Measurements from ENCODE around the gene KCNE1.

KCNE1 gene

GRCh38 chr21:34535886-34536285 lies 23.9 kb upstream of the KCNE1 start:
- no peak for DNase-seq (ENCODE audit: low read depth)

GRCh38 chr21:34534522-34534921 lies 22.5 kb upstream of the KCNE1 start:
- DNase-seq (ENCODE audit: low read depth): peak; percentile 77

DNA sequence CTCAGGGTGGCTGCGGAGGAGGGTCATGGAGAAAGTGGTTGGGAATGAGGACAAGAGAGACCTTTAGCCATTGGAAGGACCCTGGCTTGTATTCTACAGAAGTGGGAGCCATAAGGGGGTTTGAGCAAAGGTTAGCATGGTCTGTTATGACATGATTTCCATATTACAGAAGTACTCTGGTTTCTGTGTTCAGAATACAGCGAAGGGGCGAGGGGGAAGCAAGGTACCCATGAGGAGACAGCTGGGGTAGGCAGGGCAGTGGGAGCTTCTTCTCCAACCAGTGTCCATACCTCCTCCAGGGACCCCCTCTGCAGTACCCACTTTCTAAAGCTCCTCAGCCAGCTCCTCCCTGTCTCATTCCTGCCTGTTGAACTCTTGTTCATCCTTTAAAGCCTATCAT lies 21.9 kb upstream of the KCNE1 start:
- no peak for DNase-seq (ENCODE audit: low read depth)

- DNase-seq (ENCODE audit: low read depth): no peak
These were observed 19.4 kb upstream of the KCNE1 start for GRCh38 chr21:34531399-34531798.

- DNase-seq (ENCODE audit: low read depth): peak; percentile 72
These were observed 18.3 kb upstream of the KCNE1 start for GRCh38 chr21:34530261-34530660.

- DNase-seq (ENCODE audit: low read depth): peak; percentile 47
These were observed 16.1 kb upstream of the KCNE1 start for GRCh38 chr21:34528131-34528561.

DNA sequence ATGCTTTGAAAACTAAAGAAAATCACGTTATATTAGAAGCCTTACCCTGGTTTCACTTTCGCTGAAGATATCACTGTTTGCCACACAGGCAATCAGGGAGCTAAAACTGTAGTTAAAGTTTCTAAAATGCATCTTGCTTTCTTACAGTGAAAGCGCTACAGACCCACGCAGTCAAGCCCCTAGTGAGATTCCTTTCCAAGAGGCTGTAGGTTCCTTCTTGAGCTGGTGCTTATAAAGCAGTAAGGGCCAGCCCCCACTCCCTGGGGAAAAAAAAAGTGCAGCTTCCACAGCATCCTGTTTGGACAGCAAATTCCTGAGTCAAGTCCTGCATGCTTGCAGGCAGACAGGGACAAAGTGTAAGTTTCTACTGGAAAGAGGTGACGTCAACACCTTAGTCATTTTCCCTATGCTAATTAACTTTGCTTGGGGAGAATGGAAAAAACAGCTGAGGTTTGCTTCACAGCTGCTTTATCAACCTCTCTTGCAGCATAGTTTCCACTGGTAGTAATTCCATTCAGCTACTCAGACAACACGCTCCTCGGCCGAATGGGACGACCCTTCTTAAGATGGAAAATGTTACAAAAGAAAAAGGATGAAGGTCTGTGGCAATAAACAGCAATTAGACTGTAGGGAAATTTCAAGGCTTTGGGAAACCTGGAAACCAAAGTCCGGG lies 14.7 kb upstream of the KCNE1 start:
- DNase-seq (ENCODE audit: low read depth): peak; percentile 100

DNA sequence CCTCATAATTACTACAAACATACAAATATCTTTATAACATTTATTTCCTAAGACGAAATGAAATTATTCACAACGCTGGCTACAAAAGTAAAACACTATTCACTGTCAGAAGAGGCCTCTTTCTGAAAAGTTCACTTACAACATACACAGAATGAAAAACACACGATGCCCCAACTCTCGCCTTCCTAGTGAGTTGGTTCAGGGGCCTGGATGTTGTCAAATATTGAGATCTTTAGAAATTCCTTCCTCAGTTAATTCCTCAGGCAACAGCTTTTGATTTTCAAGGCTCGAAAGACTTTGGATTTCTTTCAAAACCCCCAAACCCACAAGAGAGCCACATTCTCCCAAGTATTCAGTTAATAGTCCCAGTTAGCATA lies 14.2 kb upstream of the KCNE1 start:
- no peak for DNase-seq (ENCODE audit: low read depth)

GRCh38 chr21:34524646-34525601 lies 12.9 kb upstream of the KCNE1 start:
- DNase-seq (ENCODE audit: low read depth): peak; percentile 57

DNA sequence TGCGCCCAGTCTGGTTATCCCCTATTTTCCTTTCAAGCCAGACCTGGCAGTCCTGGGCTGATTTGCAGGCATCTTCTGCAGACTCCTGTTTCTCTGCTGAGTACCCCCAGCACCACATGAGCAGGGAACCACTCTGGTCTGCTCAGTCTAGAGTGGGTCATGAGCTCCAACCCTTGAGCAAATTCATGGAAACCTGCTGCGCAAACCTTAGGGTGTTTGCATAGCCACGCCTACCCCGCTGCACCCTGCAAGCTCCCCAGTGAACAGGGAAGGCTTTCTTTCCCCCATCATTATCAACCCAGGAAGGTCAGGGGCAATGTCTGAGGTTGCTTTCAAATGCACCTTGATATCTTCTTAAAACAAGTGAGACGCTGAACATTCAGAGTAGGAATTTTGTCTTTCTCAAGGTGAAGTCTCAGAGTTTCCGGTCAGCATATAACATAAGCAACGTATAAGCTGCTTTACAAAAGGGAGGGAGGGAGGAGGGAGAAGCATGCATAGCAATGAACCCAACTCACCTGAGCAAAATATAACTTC lies 11.1 kb upstream of the KCNE1 start:
- DNase-seq (ENCODE audit: low read depth): no peak

DNA sequence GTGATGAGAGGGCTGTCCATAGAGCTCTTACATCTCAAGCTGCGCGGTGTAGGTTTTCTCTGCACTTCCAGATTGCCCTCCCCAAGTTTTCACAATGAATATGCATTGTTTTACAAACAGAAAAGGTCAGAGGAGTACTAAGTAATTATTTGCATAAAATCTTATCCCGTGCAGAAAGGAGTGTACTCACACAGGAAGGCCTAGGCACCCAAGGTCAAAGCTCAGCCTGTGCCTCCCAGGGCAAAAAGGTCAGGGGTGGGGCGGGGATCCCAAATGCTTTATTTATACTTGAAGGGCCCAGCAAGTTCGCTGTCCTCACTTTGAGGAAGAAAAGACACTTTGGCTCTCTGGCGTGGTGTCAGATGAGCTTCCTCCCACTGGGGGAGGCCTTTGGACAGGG lies 10.3 kb upstream of the KCNE1 start:
- no peak for DNase-seq (ENCODE audit: low read depth)

- no peak for DNase-seq (ENCODE audit: low read depth)
These were observed 9.6 kb upstream of the KCNE1 start for GRCh38 chr21:34521561-34521960.

GRCh38 chr21:34520764-34521508 lies 8.9 kb upstream of the KCNE1 start:
- DNase-seq (ENCODE audit: low read depth): no peak

DNA sequence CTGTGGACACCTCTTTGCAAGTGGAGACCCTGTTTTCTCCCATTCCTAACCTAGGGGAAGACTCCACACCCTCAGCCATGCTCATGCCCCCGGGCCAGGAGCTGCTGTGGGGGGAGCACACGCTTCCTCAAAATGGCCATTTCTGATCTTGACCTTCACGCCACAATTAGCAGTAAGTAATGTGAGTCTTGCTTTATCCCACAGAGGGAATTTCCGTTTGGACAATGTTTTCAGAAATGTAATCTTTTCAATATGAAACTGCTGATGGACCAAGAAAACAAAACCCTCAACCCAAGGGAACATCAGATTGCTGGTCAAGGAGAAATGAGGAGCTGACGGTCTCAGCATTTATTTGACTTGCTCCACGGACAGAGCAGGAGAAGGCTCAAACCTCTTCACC lies 8.3 kb upstream of the KCNE1 start:
- no peak for DNase-seq (ENCODE audit: low read depth)

DNA sequence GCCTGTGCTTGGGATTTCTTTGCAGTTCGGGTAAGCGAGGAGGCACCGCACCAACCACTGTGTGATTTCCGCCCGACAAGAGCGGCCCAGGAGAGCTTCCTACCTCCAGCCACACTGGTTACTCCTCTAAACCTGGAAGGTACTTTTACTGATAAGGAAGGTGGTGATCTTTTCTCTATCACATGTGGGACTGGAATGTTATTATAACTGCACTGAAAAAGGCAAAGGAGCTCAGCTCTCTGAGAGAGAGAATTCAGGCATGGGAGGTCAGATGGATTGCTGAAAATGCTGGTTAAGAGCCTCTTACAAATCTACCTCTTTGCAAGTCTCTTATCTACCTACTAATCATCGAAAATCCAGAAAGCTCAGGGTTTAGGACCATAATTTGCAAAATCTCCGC lies 7.7 kb upstream of the KCNE1 start:
- no peak for DNase-seq (ENCODE audit: low read depth)

GRCh38 chr21:34519016-34519415 lies 7.0 kb upstream of the KCNE1 start:
- no peak for DNase-seq (ENCODE audit: low read depth)

GRCh38 chr21:34518301-34518700 lies 6.3 kb upstream of the KCNE1 start:
- DNase-seq (ENCODE audit: low read depth): no peak

DNA sequence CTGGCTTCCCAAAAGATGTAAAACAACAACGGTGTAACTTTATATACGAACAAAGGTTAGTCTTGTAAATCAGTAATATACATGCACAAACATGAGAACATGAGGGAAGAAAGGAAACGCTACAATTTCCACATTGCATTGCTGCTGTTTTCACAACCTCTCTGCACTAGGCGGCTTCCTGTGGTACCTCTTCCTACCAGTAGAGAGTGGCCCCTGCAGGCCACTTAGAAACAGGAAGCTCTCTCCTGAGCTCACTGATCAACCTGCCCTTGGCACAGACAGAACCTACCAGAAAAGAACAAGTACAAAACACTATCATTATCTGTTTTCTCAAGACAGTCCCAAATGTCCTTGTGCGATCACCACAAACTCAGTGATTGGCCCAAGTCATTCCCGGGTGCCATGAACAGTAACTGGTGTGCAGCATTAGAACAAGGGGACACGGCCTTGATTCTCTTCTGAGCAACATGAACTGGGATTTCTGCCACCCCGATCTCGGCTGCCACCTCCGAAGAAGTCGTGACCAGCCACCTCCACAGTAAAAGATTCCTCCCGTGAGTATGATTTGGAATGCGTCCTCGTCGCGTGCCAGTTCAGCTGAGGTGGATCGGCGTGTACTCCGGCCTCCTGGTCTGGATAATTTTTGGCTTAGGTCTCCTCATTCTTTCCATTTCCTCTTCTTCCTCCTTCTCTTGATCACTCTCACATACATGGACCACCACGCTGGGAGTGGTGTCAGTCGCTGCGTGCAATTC lies 5.7 kb upstream of the KCNE1 start:
- no peak for DNase-seq (ENCODE audit: low read depth)

DNA sequence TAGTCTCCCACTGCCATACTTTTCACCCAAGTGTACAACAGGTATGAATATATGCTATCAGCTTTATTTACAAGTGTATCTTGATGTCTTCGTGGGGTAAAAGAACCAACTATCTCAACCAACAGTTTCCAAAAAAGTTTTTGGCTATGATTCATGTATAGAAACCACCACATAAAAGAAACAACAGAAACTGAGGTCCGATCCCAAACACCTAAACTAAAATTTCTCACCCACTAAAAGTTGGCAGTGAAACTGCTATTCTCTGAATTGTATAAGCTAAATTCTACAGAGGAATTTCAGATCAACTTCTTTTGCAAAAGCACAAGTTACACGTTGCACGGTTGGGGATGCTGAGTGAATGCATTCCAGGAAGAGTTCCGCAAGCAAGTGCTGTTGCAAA lies 5.0 kb upstream of the KCNE1 start:
- no peak for DNase-seq (ENCODE audit: low read depth)

DNA sequence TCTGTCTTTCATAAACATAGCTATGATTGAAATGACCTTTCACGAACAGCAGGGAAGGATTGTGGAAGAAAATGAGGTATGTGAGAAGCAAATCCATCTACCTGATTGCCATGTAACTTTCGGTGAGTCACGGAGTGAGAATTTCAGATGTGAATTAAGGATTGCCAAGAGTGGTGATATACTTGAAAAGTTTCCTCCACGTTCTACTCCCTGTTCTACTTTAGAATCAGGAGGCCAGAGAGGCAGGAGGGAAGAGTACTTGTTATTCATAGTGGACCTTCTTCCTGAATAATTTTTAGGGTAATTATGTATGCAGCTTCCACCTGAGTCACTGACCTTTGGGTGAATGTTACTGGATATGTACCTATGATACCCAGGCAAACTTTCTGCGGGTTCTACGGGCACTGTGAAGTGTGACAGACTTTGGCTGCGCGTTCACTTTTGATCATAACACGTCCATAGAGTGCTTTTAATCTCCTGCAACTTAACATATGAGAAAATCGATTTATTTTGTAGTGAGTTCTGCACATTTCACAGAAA lies 2.6 kb upstream of the KCNE1 start:
- no peak for DNase-seq (ENCODE audit: low read depth)

DNA sequence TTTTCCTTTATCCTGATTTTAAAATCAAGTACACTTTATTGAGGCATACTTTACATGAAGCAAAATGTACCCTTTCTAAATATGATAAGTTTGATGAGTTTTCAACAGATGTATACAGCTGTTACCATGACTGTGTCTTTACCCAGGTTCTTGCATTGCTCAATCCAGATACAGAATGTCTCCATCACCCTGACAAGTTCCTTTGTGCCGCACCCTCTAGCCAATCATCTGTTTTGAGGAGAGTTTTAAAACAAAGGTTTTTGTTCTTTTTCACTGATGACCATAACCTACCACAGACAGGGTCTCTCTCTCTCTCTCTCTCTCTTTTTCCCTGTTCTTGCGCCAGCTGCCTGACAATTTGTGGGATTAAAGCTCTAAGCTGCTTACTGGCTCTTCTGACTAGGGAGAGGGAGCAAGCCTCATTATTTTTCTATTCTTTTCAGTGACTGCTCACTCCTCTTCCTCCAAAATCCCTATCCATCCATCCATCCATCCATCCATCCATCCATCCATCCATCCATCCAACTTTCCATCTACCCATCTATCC lies 1.2 kb upstream of the KCNE1 start:
- no peak for DNase-seq (ENCODE audit: low read depth)

Measured in fibroblast of gingiva (primary cell).